GM19099 (cell line): ENCODE results near the gene ROBO4.

ENCODE experiments used
- POLR2A ChIP-seq: IDR thresholded peaks from 3 replicates; pipeline ENCODE4 v1.6.1; 2011; ENCODE audit warnings: low read depth; ENCODE audit not compliant: insufficient read length; ENCODE audit errors: extremely low read depth

ROBO4 gene

GRCh38 chr11:124897674-124898262 lies at the start of gene ROBO4:
ROBO4 (minus strand) TSS chr11:124897865; CDS start chr11:124897795, 70 bp downstream.
- TF ChIP-seq POLR2A, result no peak

DNA sequence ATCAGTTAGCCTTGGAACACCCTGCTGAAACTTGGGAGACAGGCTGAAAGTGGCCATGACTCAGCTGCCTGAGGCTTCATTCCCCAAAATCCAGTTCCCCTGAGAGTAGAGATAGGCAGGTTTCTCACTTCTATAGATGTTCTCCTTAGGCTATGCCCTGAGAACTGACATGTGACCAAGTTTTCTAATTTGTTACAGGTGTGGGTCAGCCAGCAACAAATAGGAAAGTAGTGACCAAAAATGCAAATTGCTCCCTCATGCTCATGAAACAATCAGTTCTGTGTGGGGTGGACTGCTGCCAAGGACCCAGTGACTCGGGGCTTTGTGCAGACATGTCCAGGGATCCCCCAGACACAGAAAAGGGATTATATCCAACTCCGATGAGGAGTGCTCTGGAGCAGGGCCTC lies 49.1 kb upstream of the ROBO4 start:
- TF ChIP-seq POLR2A, result no peak

- no peak for TF ChIP-seq POLR2A
These were observed 48.2 kb upstream of the ROBO4 start for GRCh38 chr11:124945826-124946225.

DNA sequence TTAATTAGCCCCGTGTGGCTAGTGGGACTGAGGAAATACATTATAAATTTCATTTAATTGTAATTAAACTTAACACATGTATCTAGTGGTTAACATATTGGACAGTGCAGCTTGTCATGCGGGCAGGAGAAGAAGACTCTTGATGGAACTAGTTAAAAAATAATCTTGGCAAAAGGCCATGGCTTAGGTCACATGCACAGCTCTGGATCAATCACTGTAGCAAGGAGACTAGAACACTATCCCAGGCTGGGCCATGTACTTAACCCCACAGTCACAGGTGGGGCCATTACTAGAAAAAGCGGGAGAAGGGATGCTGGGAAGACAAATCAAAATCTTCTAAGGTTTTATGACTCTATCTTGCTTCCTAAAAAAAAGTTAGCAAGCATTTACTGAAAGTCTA lies 46.9 kb upstream of the ROBO4 start:
- no peak for TF ChIP-seq POLR2A

DNA sequence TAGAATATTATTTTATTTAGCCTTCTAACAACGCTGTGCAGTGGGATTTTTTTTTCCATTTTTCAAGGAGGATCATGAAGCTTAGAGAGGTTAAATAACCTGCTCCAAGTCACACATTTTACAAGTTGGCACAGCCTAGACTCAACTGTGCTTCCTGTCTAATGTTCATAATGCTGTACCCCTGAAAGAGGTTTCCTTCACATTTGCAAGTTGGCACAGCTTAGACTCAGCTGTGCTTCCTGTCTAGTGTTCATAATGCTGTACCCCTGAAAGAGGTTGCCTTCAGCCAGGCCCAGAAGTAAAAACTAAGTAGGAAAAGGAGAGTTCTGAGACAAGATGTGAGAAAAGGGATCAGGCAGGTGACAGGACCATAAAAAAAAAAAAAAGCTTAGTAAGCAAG lies 46.1 kb upstream of the ROBO4 start:
- TF ChIP-seq POLR2A, result no peak

- no peak for TF ChIP-seq POLR2A
These were observed 45.6 kb upstream of the ROBO4 start for GRCh38 chr11:124943254-124943616.

GRCh38 chr11:124942466-124943253 lies 45.0 kb upstream of the ROBO4 start:
- TF ChIP-seq POLR2A, result no peak

- no peak for TF ChIP-seq POLR2A
These were observed 44.0 kb upstream of the ROBO4 start for GRCh38 chr11:124941703-124942102.

DNA sequence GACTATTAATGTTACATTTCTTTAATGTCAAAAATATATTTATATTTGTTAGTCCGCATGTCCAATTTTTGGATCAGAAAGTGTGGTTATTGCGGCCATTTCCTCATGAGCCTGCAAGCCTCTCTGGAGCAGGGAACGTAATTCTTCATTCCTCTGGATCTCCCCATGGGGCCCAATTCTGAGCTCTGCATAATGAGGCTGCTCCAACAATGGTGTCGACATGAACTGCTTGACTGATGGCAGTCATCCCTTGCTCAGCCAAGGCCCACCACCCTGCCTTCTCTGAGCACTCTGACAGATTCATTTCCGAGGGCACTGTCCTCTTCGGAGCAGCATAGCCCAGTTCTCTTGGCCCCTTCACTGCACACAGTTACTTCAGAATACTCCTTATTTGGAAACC lies 41.3 kb upstream of the ROBO4 start:
- no peak for TF ChIP-seq POLR2A

DNA sequence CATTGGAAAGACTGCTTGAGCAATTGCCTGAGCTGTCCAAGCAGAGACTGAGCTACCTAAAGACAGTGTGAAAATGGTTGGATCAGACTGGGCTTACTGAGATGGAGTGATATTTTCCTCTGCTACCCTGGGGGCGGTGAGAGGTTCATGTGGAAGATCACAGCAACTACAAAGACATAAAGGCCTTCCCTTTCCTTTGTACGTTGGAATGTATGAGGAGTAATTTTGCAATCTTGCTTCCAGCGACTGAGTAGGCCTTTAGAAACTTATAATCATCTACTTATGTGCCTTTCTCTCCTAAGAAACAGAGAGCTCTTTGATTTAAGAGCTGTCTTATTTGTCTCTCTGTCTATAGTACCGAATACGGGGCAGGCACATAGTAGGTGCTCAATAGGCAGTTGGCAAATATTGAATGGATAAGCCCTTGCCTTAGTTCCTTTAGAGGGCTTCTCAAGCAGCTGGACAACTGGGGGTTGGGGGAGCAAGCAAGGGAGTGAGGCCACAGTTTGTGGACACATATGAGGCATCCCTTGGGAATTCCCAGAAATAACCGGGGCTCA lies 40.6 kb upstream of the ROBO4 start:
- TF ChIP-seq POLR2A, result no peak

- no peak for TF ChIP-seq POLR2A
These were observed 39.8 kb upstream of the ROBO4 start for GRCh38 chr11:124937336-124937935.

DNA sequence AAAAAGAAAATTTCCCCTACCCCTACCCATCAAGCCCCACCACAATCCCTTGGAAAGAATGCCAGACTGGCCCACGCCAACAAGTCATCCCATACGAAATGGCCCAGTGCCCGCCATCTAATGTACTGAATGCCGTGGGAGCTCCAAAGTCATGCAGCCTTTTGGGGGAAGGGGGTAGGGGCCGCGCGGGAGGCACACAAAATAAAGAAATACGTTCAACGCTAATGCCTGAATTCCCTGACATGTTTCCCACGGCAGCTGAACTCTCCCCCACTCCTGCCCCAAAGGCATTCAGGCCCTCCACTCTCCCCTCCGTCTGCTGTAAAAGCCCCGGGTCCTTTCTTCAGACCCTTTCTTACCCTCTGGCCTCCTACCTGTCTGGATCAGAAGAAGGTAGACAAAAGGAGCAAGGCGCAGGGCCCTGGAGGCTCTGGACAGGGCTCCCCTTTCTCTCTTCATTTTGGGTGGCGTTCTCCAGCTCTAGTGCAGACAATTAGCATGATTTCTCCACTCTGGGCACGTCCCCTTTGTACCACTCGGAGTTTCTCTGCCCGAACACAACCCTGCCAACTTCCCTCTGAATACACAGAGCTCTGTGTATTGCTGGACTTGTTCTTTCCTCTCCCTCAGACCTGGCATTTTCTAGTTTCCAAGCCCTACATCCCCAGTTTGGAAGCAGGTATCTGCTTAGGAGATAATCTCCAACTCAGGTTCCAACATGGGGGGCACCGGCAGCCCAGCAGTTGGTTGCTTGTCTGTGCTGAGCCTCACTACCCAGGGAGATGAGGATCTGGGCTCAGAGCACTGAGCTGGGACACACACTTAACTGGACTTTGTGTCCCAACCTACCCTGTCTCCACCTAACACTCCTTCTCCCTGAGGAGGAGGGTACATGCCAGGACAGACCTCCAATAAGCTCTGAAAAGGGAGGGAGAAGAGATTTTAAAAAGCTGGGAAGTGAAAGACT lies 38.2 kb upstream of the ROBO4 start, which contains the start of gene HEPACAM:
Gene HEPACAM, minus strand, starts transcription at position 500 of the 967 bp plus-strand sequence. Its CDS starts 41 bp downstream, at position 459.
- TF ChIP-seq POLR2A, result no peak

DNA sequence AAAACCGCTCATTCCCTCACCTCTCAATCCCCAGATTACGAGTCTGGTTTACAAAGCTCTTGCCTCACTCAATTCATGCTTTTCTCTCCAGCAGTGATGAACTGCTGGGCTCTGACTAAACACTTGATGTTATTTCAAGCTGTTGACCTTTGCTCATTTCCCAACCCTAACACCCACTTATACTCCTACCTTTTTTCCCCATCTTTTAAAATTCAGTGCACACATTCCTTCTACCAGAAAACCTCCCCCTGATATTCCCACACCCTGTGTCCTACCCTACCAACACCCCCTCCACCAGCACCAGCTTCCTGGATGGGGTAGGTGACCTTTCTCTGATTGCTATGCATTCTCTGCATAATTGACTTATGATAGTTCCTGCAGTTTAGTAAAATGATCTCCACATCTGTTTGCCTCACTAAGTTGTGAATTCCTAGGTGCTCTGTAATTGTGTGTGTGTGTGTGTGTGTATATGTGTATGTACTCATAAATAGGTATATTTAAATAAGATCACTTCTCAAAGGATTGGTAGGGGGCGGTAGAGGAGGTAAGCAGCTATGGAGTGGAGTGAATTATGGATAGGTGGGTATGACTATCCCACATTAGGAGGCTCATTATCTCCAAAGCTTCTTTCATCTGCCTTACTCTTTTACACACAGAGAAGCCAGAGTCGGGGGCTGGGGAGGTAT lies 37.3 kb upstream of the ROBO4 start:
- TF ChIP-seq POLR2A, result no peak

DNA sequence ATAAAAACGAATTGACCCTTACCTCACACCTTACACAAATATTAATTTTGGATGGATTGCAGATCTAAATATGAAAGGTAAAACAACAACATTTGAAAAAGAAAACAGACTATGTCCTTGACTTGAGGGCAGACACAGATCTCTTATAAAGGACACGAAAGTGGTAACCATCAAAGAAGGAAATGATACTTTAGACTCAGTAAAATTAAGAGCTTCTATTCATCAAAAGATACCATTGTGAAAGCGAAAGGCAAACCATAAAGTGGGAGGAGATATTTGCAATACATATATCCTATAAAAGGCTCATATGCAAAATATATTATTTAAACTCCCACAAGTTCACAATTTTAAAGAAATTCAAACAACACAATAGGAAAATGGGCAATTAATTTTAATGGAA lies 33.1 kb upstream of the ROBO4 start:
- TF ChIP-seq POLR2A, result no peak
